ENCODE measurements around the gene STK25.
A peak's percentile ranks its signal among the peaks of the same experiment; 100 is the strongest.
"Not testable (repeated sequence)": the region's sequence is repeated elsewhere in the genome, so short reads cannot be mapped to it uniquely, and the experiment has no call there.

The STK25 gene

DNA sequence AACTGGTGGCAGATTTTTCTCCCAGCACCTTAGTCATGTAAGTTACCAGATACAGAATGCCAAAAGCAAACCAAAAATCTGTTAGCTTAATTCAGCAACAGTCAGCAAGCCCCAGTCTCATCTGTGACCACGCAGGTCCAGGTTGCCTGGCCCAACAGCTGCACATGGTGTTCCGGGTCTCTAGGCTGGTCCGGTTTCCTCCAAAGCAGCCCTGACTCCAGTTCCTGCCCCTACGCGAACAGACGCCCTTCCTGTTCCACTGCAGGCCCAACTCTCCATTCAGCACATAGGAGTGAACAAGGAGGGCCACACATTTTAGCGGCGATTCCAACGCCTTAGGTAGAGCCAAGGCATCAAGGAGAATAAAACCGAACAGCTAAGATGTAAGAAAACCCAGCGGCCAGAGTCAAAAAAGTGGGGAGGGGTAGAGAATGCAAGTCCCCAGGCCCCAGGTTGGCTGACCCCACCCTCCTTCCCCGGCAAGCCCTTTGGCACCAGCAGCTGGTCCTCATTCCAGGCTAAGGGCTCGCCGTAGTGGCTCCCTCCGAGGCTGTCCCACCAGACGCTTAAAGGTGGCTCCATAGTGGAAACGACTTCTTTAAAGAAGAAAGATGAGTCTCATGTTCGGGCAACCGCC lies 1.5 kb downstream of the STK25 start:
- DNase-seq (ENCODE audit: low spot score) = no peak
- TF ChIP-seq CTCF (IDR thresholded peaks at IDR 0.05) = no peak
- peak overlapping the region; percentile 90 for H3K4me3 ChIP-seq
- peak overlapping the region in 1 of 2 donors; percentile 91 for H3K27ac ChIP-seq

GRCh38 chr2:241506317-241506716 lies 2.1 kb downstream of the STK25 start:
- not testable (repeated sequence) for DNase-seq (ENCODE audit: low spot score); H3K4me3 ChIP-seq; H3K27ac ChIP-seq

- Histone ChIP-seq H3K27ac (no peak overlapping the region), H3K4me3 (no peak overlapping the region)
- no peak for TF ChIP-seq CTCF (IDR thresholded peaks at IDR 0.05)
- no peak for DNase-seq (ENCODE audit: low spot score)
Observed at GRCh38 chr2:241505781-241506201, 2.6 kb downstream of the STK25 start.

DNA sequence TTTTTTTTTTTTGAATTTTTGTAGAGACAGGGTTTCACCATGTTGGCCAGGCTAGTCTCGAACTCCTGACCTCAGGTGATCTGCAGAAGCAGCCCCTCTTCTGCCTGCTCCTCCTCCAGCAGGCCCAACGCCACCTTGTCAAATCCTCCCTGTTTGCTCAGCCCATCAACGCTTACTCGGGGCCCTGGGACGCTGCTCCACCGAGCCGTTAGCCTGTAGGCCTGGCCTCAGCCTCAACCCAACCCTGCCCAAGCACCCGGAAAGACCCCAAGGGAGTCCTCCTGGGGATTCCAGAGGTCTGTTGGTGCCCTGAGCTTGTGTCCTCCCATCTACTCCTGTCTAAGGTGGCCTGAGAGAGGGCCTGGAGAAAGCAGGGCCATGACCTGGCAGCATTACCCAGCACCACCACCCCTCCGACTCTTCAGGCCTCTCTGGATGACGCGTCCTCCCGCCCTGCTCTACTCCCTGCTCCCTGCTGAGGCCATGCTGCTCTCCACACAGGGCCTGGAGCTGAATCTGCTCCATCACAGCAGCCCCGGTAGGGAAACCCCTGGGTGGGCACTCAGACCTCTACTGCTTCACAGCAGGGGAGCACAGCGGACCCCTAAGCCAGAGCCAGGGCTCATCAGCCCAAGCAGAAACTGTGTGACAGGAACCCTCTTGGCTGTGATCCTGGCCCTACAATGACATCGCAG lies 3.2 kb downstream of the STK25 start:
- Histone ChIP-seq H3K4me3 (no peak overlapping the region), H3K27ac (no peak overlapping the region)
- DNase-seq (ENCODE audit: low spot score) = no peak
- no peak for TF ChIP-seq CTCF (IDR thresholded peaks at IDR 0.05)

GRCh38 chr2:241503776-241504392 lies 4.5 kb downstream of the STK25 start:
- no peak for TF ChIP-seq CTCF (IDR thresholded peaks at IDR 0.05)
- Histone ChIP-seq H3K27ac (no peak overlapping the region), H3K4me3 (no peak overlapping the region)
- no peak for DNase-seq (ENCODE audit: low spot score)

DNA sequence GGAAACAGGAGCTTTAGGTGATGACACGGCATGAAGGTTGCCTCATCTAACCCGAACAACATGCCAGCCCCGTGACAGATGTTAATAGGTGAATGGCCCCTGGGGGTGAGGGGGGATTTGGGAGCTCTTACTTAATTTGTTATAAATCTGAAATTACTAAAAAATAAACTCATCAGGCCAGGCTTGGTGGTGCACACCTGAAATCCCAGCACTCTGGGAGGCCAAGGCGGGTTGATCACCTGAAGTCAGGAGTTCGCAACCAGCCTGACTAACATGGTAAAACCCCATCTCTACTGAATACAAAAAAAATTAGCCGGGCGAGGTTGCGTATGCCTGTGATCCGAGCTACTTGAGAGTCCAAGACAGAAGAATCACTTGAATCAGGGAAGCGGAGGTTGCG lies 6.1 kb downstream of the STK25 start:
- Histone ChIP-seq H3K4me3 (no peak overlapping the region), H3K27ac (no peak overlapping the region)
- no peak for DNase-seq (ENCODE audit: low spot score)
- TF ChIP-seq CTCF (IDR thresholded peaks at IDR 0.05) = no peak

DNA sequence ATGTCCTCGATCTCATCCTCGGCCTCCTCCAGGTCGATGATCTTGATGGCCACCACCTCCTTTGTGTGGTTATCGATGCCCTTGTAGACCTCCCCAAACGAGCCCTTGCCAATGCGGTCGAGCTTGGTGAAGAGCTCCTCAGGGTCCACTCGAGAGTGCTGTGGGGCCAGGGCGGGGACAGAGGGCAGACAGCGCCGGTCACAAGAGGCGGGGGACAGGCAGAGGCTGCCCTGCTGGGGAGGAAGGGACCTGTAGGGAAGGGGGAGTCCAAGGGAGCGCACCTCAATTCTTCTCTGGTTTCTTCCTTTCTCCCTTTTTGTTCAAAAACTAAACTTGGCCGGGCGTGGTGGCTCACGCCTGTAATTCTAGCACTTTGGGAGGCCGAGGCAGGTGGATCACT lies 6.8 kb downstream of the STK25 start:
- Histone ChIP-seq H3K27ac (no peak overlapping the region), H3K4me3 (no peak overlapping the region)
- TF ChIP-seq CTCF (IDR thresholded peaks at IDR 0.05) = no peak
- no peak for DNase-seq (ENCODE audit: low spot score)
